ENCODE measurements around the gene INS. TPM values are rescaled to one million over a fixed set of nuclear protein-coding genes. Genes with fewer than 3 reads are reported as not detected.

INS gene
- total RNA-seq, 6 experiments from 2014 or later = not detected

- H3K4me3 Mint-ChIP-seq = no peak overlapping the region
- TF ChIP-seq CTCF (IDR thresholded peaks at IDR 0.05) = no peak
- DNase-seq = peak; percentile 23
- peaks cover 8% of the 10 kb centered on the region for H3K27me3 Mint-ChIP-seq (ENCODE audit: insufficient read depth)
- H3K36me3 Mint-ChIP-seq (ENCODE audit: low read depth) = no peaks in the 10 kb centered on the region
- H3K27ac Mint-ChIP-seq = no peak overlapping the region
- H3K4me1 Mint-ChIP-seq (ENCODE audit: low read depth) = peaks cover 18% of the 10 kb centered on the region
- no peaks in the 10 kb centered on the region for H3K9me3 Mint-ChIP-seq
Observed at GRCh38 chr11:2175659-2176058, 14.7 kb upstream of the INS start.

- peaks cover 16% of the 10 kb centered on the region for H3K4me1 Mint-ChIP-seq (ENCODE audit: low read depth)
- TF ChIP-seq CTCF (IDR thresholded peaks at IDR 0.05) = no peak
Observed at GRCh38 chr11:2174361-2174760, 13.4 kb upstream of the INS start.

GRCh38 chr11:2173761-2174160, 12.8 kb upstream of the INS start:
- Mint-ChIP-seq H3K36me3 (ENCODE audit: low read depth) (no peaks in the 10 kb centered on the region), H3K27me3 (ENCODE audit: insufficient read depth) (peaks cover 8% of the 10 kb centered on the region), H3K27ac (no peak overlapping the region), H3K4me1 (ENCODE audit: low read depth) (peaks cover 10% of the 10 kb centered on the region), H3K9me3 (no peaks in the 10 kb centered on the region), H3K4me3 (no peak overlapping the region)
- TF ChIP-seq CTCF (IDR thresholded peaks at IDR 0.05) = no peak
- DNase-seq = no peak

More at GRCh38 chr11:2174361-2174760, 13.4 kb upstream of the INS start:
- H3K9me3 Mint-ChIP-seq = no peaks in the 10 kb centered on the region
- no peak overlapping the region for H3K27ac Mint-ChIP-seq
- no peak for DNase-seq
- H3K27me3 Mint-ChIP-seq (ENCODE audit: insufficient read depth) = peaks cover 8% of the 10 kb centered on the region
- H3K4me3 Mint-ChIP-seq = no peak overlapping the region
- H3K36me3 Mint-ChIP-seq (ENCODE audit: low read depth) = no peaks in the 10 kb centered on the region

- Mint-ChIP-seq H3K36me3 (ENCODE audit: low read depth) (no peaks in the 10 kb centered on the region), H3K4me1 (ENCODE audit: low read depth) (peaks cover 4% of the 10 kb centered on the region; the same call in 1 of the 2 replicates), H3K9me3 (no peaks in the 10 kb centered on the region), H3K27me3 (ENCODE audit: insufficient read depth) (peaks cover 8% of the 10 kb centered on the region), H3K27ac (no peak overlapping the region), H3K4me3 (no peak overlapping the region)
- no peak for DNase-seq
- TF ChIP-seq CTCF (IDR thresholded peaks at IDR 0.05) = peak; percentile 55; the same call in 1 of the 2 replicates
Observed at GRCh38 chr11:2173150-2173693, 12.2 kb upstream of the INS start.

GRCh38 chr11:2172676-2173075, 11.7 kb upstream of the INS start:
- Mint-ChIP-seq H3K4me1 (ENCODE audit: low read depth) (peaks cover 4% of the 10 kb centered on the region; the same call in 1 of the 2 replicates), H3K9me3 (no peaks in the 10 kb centered on the region), H3K27me3 (ENCODE audit: insufficient read depth) (peaks cover 8% of the 10 kb centered on the region), H3K27ac (no peak overlapping the region), H3K4me3 (no peak overlapping the region), H3K36me3 (ENCODE audit: low read depth) (no peaks in the 10 kb centered on the region)
- DNase-seq = no peak
- TF ChIP-seq CTCF (IDR thresholded peaks at IDR 0.05) = no peak

Measured in HFFc6 (cell line).